Measurements from ENCODE around the gene MUSK. TPM values are rescaled to one million over a fixed set of nuclear protein-coding genes. Genes with fewer than 3 reads are reported as not detected.

Gene MUSK
- total RNA-seq, 2 experiments from 2014 or later, result not detected

Other genes starting within 250 kb of the MUSK start
- gene SVEP1, start 89.0 kb upstream of the MUSK start, total RNA-seq, result not detected

Data from activated CD8-positive, alpha-beta T cell treated with anti-CD3 and anti-CD28 coated beads, Interleukin-2, amount 10 ng/mL, durations not matched to agents 7 days and 5 days (primary cell).